Measurements from ENCODE around the gene VWA7. TPM values are rescaled to one million over a fixed set of nuclear protein-coding genes. Genes with fewer than 3 reads are reported as not detected.

VWA7 gene
- total RNA-seq, 1 donor from 2014 or later: 1.8 TPM

DNA sequence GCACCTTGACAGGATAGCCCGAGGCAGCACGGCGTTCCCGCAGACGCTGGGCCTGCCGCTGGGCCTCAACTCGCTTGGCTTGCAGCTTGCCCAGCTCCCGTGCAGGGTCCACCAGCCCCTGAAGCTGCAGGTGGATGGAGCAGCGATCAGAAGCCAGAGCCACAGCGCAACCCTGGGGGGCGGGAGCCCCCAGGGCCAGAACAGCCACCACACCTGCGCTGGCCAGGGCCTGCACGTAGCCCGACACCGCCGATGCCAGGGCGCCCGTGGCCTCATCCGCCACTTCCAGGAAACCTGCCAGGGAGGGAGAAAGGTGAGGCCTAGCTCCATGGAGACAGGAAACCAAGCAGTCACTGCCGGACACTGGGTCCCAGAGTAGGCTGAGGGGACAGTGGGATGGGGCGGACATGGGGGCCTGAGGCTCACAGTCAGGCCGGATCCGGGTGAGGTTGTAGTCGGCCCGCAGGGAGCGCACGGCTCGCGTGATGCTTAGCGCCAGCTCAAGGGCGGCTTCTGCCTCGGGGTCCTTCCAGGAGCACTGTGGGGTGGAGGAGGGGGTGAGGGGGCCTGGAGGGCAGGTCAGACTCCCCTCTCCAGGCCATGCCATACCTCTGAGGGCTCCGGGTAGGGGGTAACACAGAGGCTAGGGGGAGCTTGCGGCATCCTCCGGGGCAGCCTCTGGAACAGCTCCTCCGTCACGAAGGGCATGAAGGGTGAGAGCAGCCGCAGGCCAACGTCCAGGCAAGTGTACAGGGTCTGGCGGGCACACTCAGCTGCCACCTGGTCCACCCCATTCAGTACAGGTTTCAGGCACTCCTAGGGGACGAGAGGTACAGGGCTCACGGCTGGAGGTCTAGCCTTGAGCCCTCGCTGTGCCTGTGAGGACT lies 2.1 kb upstream of the VWA7 start:
- Mint-ChIP-seq H3K9me3 (no peaks in the 10 kb centered on the region), H3K4me3 (no peak overlapping the region), H3K27ac (no peak overlapping the region), H3K4me1 (peaks cover 12% of the 10 kb centered on the region), H3K36me3 (peaks cover 16% of the 10 kb centered on the region), H3K27me3 (ENCODE audit: low read depth) (no peaks in the 10 kb centered on the region)
- DNase-seq (ENCODE audit: low spot score in 2 of 2, unreplicated experiment in 2 of 2): no peak
- no peak for TF ChIP-seq CTCF (IDR thresholded peaks at IDR 0.05; ENCODE audit: unreplicated experiment)

DNA sequence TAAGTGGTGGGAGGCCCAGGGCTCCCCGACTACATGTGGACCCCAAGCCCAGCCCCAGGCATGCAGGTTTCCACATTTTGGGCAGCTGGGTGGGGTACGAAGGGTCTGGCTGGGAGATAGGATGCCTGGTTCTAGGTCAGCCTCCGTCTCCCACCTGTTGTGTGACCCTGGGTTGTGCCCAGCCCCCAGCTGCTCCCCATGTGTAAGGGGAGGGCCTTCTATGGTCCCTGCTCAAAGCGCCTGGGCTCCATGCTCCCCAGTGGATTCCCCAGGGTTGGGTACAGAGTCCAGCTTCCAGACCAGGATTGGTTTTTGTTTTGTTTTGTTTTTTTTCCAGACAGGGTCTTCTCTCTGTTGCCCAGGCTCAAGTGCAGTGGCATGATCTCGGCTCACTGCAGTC lies 1.1 kb upstream of the VWA7 start:
- peaks cover 12% of the 10 kb centered on the region for H3K4me1 Mint-ChIP-seq
- no peak for TF ChIP-seq CTCF (IDR thresholded peaks at IDR 0.05; ENCODE audit: unreplicated experiment)
- no peaks in the 10 kb centered on the region for H3K9me3 Mint-ChIP-seq
- no peaks in the 10 kb centered on the region for H3K27me3 Mint-ChIP-seq (ENCODE audit: low read depth)
- H3K36me3 Mint-ChIP-seq: peaks cover 12% of the 10 kb centered on the region
- DNase-seq (ENCODE audit: low spot score in 2 of 2, unreplicated experiment in 2 of 2): no peak
- peak overlapping the region; percentile 53 for H3K27ac Mint-ChIP-seq
- no peak overlapping the region for H3K4me3 Mint-ChIP-seq

DNA sequence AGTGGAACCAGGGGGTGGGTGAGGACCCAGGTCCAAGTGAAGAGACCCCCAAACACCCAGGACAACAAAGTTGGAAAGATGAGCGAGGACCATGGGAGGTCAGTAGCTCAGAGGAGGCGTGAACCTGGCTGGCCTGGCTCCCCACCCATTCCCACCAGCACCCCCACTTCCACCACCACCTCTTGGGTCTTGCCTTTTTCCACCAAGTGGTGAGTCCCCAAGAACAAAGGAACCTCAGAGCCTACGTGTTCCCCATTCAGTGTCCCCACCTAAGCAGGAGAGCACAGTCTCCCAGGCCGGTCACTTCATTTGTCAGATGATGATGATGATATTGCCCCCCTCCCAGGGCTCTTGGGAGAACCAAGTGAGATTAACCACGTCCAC lies 531 bp upstream of the VWA7 start:
- no peak for TF ChIP-seq CTCF (IDR thresholded peaks at IDR 0.05; ENCODE audit: unreplicated experiment)
- Mint-ChIP-seq H3K4me3 (no peak overlapping the region), H3K36me3 (peaks cover 8% of the 10 kb centered on the region), H3K4me1 (peaks cover 12% of the 10 kb centered on the region), H3K27ac (peak overlapping the region; percentile 6), H3K9me3 (no peaks in the 10 kb centered on the region), H3K27me3 (ENCODE audit: low read depth) (no peaks in the 10 kb centered on the region)
- DNase-seq (ENCODE audit: low spot score in 2 of 2, unreplicated experiment in 2 of 2): no peak

- Mint-ChIP-seq H3K27ac (peak overlapping the region; percentile 69), H3K4me1 (peaks cover 12% of the 10 kb centered on the region), H3K36me3 (peaks cover 5% of the 10 kb centered on the region), H3K27me3 (ENCODE audit: low read depth) (no peaks in the 10 kb centered on the region), H3K9me3 (no peaks in the 10 kb centered on the region), H3K4me3 (peak overlapping the region; percentile 8)
- TF ChIP-seq CTCF (IDR thresholded peaks at IDR 0.05; ENCODE audit: unreplicated experiment): no peak
- DNase-seq (ENCODE audit: low spot score in 2 of 2, unreplicated experiment in 2 of 2): no peak
These were observed 591 bp downstream of the VWA7 start for GRCh38 chr6:31776485-31776988.

DNA sequence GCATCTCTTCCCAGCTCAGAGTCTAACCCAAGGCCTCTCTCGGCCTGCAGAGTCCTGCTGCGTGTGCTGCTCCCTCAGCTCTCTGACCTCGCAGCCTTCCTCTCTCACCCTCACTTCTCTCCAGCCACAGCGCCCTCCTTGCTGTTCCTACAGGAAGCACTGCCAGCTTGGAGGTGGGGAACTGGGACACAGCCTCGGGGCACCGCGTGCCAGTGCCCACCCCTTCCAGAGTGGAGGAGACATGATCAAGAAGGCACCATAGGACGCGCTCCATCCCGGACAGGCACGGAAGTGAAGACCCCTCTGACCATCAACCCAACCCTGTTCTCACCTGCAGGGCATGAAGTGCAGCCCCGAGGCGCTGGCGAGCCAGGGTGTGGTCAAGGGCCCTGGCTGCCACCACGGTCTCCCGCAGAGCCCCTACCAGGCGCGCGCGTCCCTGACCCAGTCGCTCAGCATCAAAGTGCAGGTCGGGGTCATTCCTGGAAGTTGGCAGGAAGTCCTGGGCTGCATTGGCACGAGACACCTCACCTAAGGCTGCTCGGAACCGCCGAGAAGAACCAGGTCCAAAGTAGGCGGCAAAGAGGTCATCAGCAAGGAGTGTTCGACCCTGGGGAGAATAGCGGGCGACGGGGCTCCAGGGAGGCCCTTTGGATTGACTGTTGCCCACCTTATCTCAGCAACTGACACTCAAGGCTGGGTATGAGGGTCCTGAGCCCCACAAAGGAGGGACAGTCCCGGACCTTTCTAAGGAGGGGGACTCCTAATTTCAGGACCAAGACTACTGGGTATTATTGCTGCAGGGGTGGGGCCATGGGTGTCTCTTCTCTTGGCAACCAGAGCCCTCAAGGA lies 1.3 kb downstream of the VWA7 start:
- Mint-ChIP-seq H3K36me3 (peaks cover 2% of the 10 kb centered on the region), H3K4me1 (peaks cover 12% of the 10 kb centered on the region), H3K27ac (peak overlapping the region; percentile 69), H3K4me3 (no peak overlapping the region), H3K27me3 (ENCODE audit: low read depth) (no peaks in the 10 kb centered on the region), H3K9me3 (no peaks in the 10 kb centered on the region)
- TF ChIP-seq CTCF (IDR thresholded peaks at IDR 0.05; ENCODE audit: unreplicated experiment): no peak
- no peak for DNase-seq (ENCODE audit: low spot score in 2 of 2, unreplicated experiment in 2 of 2)
